Endothelial cell of umbilical vein (primary cell): ENCODE data around the gene IGF2R. TPM values are rescaled to one million over a fixed set of nuclear protein-coding genes. Genes with fewer than 3 reads are reported as not detected.

Experiments used
- BruUV-seq: library from RNA; stranded (reverse); fragments of 400-500 nt; replicated peaks from 2 replicates; lab custom pipeline; 2021; lab: Mats Ljungman, UMichigan
- CTCF ChIA-PET: fragments of 300-600, 350-600 bp; sonication (Branson Sonifier 250); formaldehyde crosslinking; loops from one replicate; lab custom pipeline; 2021; ENCODE audit warnings: antibody characterized with exemption, inconsistent platforms; lab: Charles Lee
- POLR2A ChIA-PET: fragments of 300-600, 350-600 bp; sonication (Branson Sonifier 250); formaldehyde crosslinking; loops from one replicate; lab custom pipeline; 2021; ENCODE audit warnings: antibody characterized with exemption, inconsistent platforms; lab: Charles Lee
- DNase-seq: peaks from one replicate; pipeline ENCODE4 v3.0.0-alpha.2; 2011; ENCODE audit warnings: low read depth, low spot score
- FAIRE-seq: peaks from 2 replicates; lab custom pipeline; 2011; peaks lifted over from hg19 to GRCh38; lab: Jason Lieb, UNC
- H2AFZ ChIP-seq: 2 replicates; pipeline ENCODE4 v1.6.0; 2012; ENCODE audit warnings: low read depth, low read length, control low read depth, inconsistent platforms
- H3K27ac ChIP-seq: 2 replicates; pipeline ENCODE4 v1.5.1; 2011; ENCODE audit warnings: low read depth, mild to moderate bottlenecking, control low read depth, low read length, moderate library complexity; ENCODE audit not compliant: insufficient read depth
- H3K27me3 ChIP-seq, 2 experiments: 2 replicates each; pipeline versions ENCODE4 v1.6.0 to v1.6.1; 2011; ENCODE audit warnings: low read length in 2 of 2, mixed read lengths in 1 of 2; ENCODE audit not compliant: control insufficient read depth in 2 of 2, insufficient read depth in 2 of 2
- H3K36me3 ChIP-seq, 2 experiments: 2 replicates in 1 of 2; 3 replicates in 1 of 2; pipeline ENCODE4 v1.5.1; 2011; ENCODE audit warnings: low read length in 2 of 2, mild to moderate bottlenecking in 1 of 2, moderate library complexity in 1 of 2; ENCODE audit not compliant: control insufficient read depth in 2 of 2, insufficient read depth in 2 of 2; ENCODE audit errors: extremely low read depth in 1 of 2
- H3K4me1 ChIP-seq: 3 replicates; pipeline ENCODE4 v1.5.1; 2011; ENCODE audit warnings: mild to moderate bottlenecking, low read length; ENCODE audit not compliant: control insufficient read depth, insufficient read depth; ENCODE audit errors: extremely low read depth
- H3K4me2 ChIP-seq: 2 replicates; pipeline ENCODE4 v1.6.1; 2011; ENCODE audit warnings: low read length, control low read depth, mixed read lengths; ENCODE audit not compliant: insufficient read depth
- H3K4me3 ChIP-seq, 3 experiments: fragments of 200-600 bp in 1 of 3; sonication (generic), shearing (Covaris generic) in 1 of 3; replicated peaks in 1 of 3; 2 replicates each; pipeline ENCODE4 v1.5.1; 2011 to 2016; ENCODE audit warnings: control low read depth in 3 of 3, low read length in 3 of 3, mild to moderate bottlenecking in 2 of 3, inconsistent platforms in 1 of 3, low read depth in 1 of 3, moderate library complexity in 1 of 3; ENCODE audit not compliant: insufficient read depth in 1 of 3
- H3K79me2 ChIP-seq: 2 replicates; pipeline ENCODE4 v1.6.0; 2012; ENCODE audit warnings: low read length, inconsistent platforms; ENCODE audit not compliant: control insufficient read depth, insufficient read depth
- H3K9ac ChIP-seq: replicated peaks from 2 replicates; pipeline ENCODE3; 2011; ENCODE audit warnings: low read length, control low read depth; ENCODE audit not compliant: insufficient read depth; ENCODE audit errors: extremely low read depth
- H3K9me1 ChIP-seq: replicated peaks from 3 replicates; pipeline ENCODE4 v1.6.0; 2011; ENCODE audit warnings: mild to moderate bottlenecking, low read length; ENCODE audit not compliant: control insufficient read depth, insufficient read depth; ENCODE audit errors: extremely low read depth
- H3K9me3 ChIP-seq: replicated peaks from 2 replicates; pipeline ENCODE4 v1.5.1; 2012; ENCODE audit warnings: low read length, inconsistent platforms; ENCODE audit not compliant: control insufficient read depth, insufficient read depth
- H4K20me1 ChIP-seq: replicated peaks from 2 replicates; pipeline ENCODE3; 2011; ENCODE audit warnings: mild to moderate bottlenecking, low read length; ENCODE audit not compliant: control insufficient read depth, insufficient read depth; ENCODE audit errors: extremely low read depth
- EZH2 ChIP-seq: IDR thresholded peaks from 2 replicates; pipeline ENCODE4 v1.6.1; 2012; ENCODE audit warnings: borderline replicate concordance, low read depth, mild to moderate bottlenecking, moderate library complexity, low read length, inconsistent platforms; ENCODE audit not compliant: severe bottlenecking
- FOS ChIP-seq: IDR thresholded peaks from 2 replicates; pipeline ENCODE4 v1.6.1; 2011; ENCODE audit warnings: mild to moderate bottlenecking, low read length, moderate library complexity, borderline replicate concordance; ENCODE audit not compliant: insufficient read depth
- GATA2 ChIP-seq: IDR thresholded peaks from 2 replicates; pipeline ENCODE4 v1.7.0; 2011; ENCODE audit warnings: low read depth, mild to moderate bottlenecking, moderate library complexity, mixed read lengths, low read length; ENCODE audit not compliant: insufficient read length, insufficient read depth
- JUN ChIP-seq: IDR thresholded peaks from 2 replicates; pipeline ENCODE4 v1.6.1; 2011; ENCODE audit warnings: borderline replicate concordance, low read depth; ENCODE audit not compliant: insufficient read length, insufficient read depth
- MYC ChIP-seq: IDR thresholded peaks from one replicate; pipeline ENCODE4 v1.6.1; 2011; ENCODE audit warnings: mild to moderate bottlenecking, low read depth, low read length
- POLR2A ChIP-seq: IDR thresholded peaks from 2 replicates; pipeline ENCODE4 v1.6.1; 2012; ENCODE audit warnings: low read depth, mild to moderate bottlenecking, control low read depth, low read length
- POLR2AphosphoS5 ChIP-seq: IDR thresholded peaks from 2 replicates; pipeline ENCODE4 v1.6.1; 2012; ENCODE audit warnings: low read depth, mild to moderate bottlenecking, control low read depth, low read length, moderate library complexity; ENCODE audit not compliant: insufficient read depth
- dilution Hi-C: fragments of 300-500 bp; cut with MboI; formaldehyde crosslinking; loops from one replicate; pipeline ENCODE4 v1.15.0; 2019; ENCODE audit warnings: low sequenced_read_pairs; ENCODE audit not compliant: extremely low pct_ligation_motif_present
- intact Hi-C: fragments of 100-400 bp; cut with micrococcal nuclease; formaldehyde crosslinking; loops from one replicate; pipeline ENCODE4 v1.10.0; 2022
- polyA plus RNA-seq, 4 experiments: library from polyadenylated mRNA; depleted of rRNA in 3 of 4; stranded (reverse) in 3 of 4; unstranded in 1 of 4; fragments of >200 nt; gene quantifications; 2 replicates each; pipeline versions ENCODE4 v1.2.1 to v1.2.3, GENCODE V29; 2011 to 2012; ENCODE audit warnings: missing spikeins in 1 of 4
- total RNA-seq: library from RNA; stranded (reverse); gene quantifications from 2 replicates; pipeline ENCODE4 v1.2.3, GENCODE V29; 2021
- TF ChIP-seq, protein P1 (sequence below), 2 donors: IDR thresholded peaks; 1 replicate in 1 of 2; 2 replicates in 1 of 2; pipeline ENCODE4 v1.5.1; 2011; ENCODE audit warnings: low read length in 2 of 2, mild to moderate bottlenecking in 2 of 2, moderate library complexity in 2 of 2, control low read depth in 1 of 2, inconsistent platforms in 1 of 2, low read depth in 1 of 2; ENCODE audit not compliant: insufficient read depth in 1 of 2; ENCODE audit errors: extremely low read depth in 1 of 2
- TF ChIP-seq, protein P2 (sequence below): IDR thresholded peaks from 2 replicates; pipeline ENCODE4 v1.6.1; 2011; ENCODE audit not compliant: insufficient read depth, insufficient read length

IGF2R gene
- total and polyA plus RNA-seq, 2 donors (not counting 3 experiments of a cell fraction or from before 2014, with no cell fraction given) = 16.3 to 60.2 TPM

DNA sequence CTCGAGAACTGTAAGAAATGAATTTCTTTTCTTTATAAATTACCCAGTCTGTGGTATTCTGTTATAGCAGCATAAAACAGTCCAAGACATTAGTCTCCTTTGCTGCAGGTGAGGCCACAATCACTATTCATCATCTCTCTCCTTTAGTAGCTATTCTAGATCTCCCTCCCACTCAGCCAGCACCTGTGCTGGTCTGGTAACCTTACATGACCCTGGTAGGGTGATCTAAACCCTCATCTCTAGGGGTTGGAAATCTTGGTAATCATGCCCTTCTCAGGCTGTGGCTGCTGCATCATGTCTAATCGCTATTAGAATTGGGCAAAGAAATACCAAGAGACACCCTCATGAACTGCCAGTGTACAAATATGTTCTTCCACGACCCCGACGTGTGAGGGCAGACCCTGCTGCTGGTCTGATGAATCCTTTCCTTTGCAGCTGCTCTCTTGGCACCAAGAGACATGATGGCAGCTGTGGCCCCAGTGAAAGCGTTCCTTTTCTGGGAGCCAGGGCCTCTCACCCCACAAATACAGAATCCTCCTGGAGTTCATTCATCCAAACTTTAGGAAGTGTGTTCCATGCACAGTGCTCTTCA lies 23.0 kb upstream of the IGF2R start:
- H3K9me3 ChIP-seq = no peaks in the 10 kb centered on the region
- FAIRE-seq (no peak), DNase-seq (no peak)
- no peak overlapping the region for H3K4me3 ChIP-seq
- TF ChIP-seq JUN = no peak
- no peak for TF ChIP-seq GATA2
- TF ChIP-seq, protein P1, sequence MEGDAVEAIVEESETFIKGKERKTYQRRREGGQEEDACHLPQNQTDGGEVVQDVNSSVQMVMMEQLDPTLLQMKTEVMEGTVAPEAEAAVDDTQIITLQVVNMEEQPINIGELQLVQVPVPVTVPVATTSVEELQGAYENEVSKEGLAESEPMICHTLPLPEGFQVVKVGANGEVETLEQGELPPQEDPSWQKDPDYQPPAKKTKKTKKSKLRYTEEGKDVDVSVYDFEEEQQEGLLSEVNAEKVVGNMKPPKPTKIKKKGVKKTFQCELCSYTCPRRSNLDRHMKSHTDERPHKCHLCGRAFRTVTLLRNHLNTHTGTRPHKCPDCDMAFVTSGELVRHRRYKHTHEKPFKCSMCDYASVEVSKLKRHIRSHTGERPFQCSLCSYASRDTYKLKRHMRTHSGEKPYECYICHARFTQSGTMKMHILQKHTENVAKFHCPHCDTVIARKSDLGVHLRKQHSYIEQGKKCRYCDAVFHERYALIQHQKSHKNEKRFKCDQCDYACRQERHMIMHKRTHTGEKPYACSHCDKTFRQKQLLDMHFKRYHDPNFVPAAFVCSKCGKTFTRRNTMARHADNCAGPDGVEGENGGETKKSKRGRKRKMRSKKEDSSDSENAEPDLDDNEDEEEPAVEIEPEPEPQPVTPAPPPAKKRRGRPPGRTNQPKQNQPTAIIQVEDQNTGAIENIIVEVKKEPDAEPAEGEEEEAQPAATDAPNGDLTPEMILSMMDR (IDR thresholded peaks at IDR 0.05; ENCODE audit: extremely low read depth in 1 of 2, insufficient read depth in 1 of 2, low read depth in 1 of 2, low read length in 2 of 2) = no peak
- TF ChIP-seq EZH2 = no peak
- no peak for TF ChIP-seq FOS
- no peak for TF ChIP-seq MYC
- no peak for TF ChIP-seq POLR2A
- TF ChIP-seq, protein P2, sequence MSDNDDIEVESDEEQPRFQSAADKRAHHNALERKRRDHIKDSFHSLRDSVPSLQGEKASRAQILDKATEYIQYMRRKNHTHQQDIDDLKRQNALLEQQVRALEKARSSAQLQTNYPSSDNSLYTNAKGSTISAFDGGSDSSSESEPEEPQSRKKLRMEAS = no peak
- no peak for TF ChIP-seq POLR2AphosphoS5
- no TSS peak for BruUV-seq
- H3K9me1 ChIP-seq = no peaks in the 10 kb centered on the region
- H3K36me3 ChIP-seq = no peaks in the 10 kb centered on the region
- POLR2A ChIA-PET = no interaction called here
- H3K4me1 ChIP-seq = no peaks in the 10 kb centered on the region
- H3K9ac ChIP-seq = no peak overlapping the region
- no peaks in the 10 kb centered on the region for H3K79me2 ChIP-seq
- no peak overlapping the region for H2AFZ ChIP-seq
- H4K20me1 ChIP-seq = no peaks in the 10 kb centered on the region
- CTCF ChIA-PET = no interaction called here
- no peaks in the 10 kb centered on the region for H3K27me3 ChIP-seq
- intact Hi-C loops = no loop called here
- H3K27ac ChIP-seq = no peak overlapping the region
- dilution Hi-C loops = no loop called here
- no peak overlapping the region for H3K4me2 ChIP-seq
